HUES6 (cell line): Measurements from ENCODE around the gene ORC2.

Experiments used
- H3K27ac ChIP-seq: 2 replicates; pipeline ENCODE4 v1.7.0; 2013; ENCODE audit warnings: low read depth, mild to moderate bottlenecking, low read length, inconsistent platforms
- H3K27me3 ChIP-seq: 2 replicates; pipeline ENCODE4 v1.6.1; 2013; ENCODE audit warnings: low read length; ENCODE audit not compliant: control insufficient read depth, insufficient read depth
- H3K36me3 ChIP-seq: 2 replicates; pipeline ENCODE4 v1.6.1; 2013; ENCODE audit warnings: low read length; ENCODE audit not compliant: control insufficient read depth, insufficient read depth
- H3K4me1 ChIP-seq: 2 replicates; pipeline ENCODE4 v1.6.1; 2013; ENCODE audit warnings: low read length; ENCODE audit not compliant: control insufficient read depth, insufficient read depth
- H3K4me3 ChIP-seq: 2 replicates; pipeline ENCODE4 v1.5.1; 2013; ENCODE audit warnings: low read depth, low read length
- H3K9ac ChIP-seq: one replicate; pipeline ENCODE4 v1.6.1; 2013; ENCODE audit warnings: mild to moderate bottlenecking, low read length
- H3K9me3 ChIP-seq: 2 replicates; pipeline ENCODE4 v1.6.1; 2013; ENCODE audit warnings: low read depth, low read length; ENCODE audit not compliant: control insufficient read depth, insufficient read depth

Gene ORC2

DNA sequence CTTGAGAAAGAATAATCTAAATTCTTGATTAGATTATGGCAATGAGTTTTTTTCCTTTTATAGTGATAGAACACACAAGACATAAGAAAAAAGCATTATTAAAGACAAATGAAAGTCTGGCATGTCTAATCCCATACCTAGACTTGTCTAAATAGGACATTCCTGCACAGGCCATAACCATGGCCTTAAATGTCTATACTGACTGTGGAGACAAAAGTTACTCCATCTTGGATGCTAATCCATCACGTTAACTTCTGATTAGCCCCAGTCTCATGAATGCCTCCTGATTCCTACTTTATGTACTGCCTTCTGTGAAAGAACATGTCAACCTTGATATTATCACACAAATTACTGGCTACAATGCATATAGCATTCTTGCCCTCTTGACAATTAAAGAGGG, 23.6 kb downstream of the ORC2 start:
- H3K36me3 ChIP-seq = peaks cover 97% of the 10 kb centered on the region
- no peak overlapping the region for H3K27ac ChIP-seq
- no peak overlapping the region for H3K9ac ChIP-seq
- no peak overlapping the region for H3K4me3 ChIP-seq
- no peaks in the 10 kb centered on the region for H3K4me1 ChIP-seq
- no peaks in the 10 kb centered on the region for H3K9me3 ChIP-seq
- no peaks in the 10 kb centered on the region for H3K27me3 ChIP-seq

DNA sequence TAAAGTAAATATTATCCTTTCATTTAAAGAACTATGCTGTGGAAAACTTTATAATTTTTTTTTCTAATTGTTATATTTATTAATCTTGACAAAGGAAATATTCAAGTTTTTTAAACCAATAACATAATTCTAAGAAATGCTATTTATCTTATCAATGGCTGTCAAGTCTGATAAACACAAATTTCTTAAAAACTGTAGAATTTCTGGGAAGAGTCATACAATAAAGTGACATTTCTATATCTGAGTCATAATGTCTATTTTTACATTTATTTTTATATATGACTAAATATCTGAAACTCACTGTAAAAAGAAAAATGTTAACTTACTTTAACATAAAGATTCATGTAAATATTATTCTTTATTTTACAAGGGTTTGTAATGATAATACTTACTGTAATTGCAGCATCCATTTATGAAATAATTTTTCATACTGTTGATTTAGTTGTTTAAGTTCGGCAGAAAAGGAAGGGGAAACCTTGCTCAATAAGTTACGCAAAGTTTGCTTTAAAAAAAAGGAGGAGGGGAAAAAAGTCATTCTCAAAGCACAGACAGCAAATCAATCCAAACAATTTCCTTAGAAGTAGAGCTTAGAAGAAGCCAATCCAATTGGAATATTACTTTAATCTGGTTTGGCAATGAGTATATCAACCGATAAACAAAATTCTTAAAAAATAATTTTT, 32.4 kb downstream of the ORC2 start:
- Histone ChIP-seq H3K9me3 (no peaks in the 10 kb centered on the region), H3K4me3 (no peak overlapping the region), H3K27ac (no peak overlapping the region), H3K27me3 (no peaks in the 10 kb centered on the region), H3K4me1 (no peaks in the 10 kb centered on the region), H3K9ac (no peak overlapping the region), H3K36me3 (peaks cover 87% of the 10 kb centered on the region)

DNA sequence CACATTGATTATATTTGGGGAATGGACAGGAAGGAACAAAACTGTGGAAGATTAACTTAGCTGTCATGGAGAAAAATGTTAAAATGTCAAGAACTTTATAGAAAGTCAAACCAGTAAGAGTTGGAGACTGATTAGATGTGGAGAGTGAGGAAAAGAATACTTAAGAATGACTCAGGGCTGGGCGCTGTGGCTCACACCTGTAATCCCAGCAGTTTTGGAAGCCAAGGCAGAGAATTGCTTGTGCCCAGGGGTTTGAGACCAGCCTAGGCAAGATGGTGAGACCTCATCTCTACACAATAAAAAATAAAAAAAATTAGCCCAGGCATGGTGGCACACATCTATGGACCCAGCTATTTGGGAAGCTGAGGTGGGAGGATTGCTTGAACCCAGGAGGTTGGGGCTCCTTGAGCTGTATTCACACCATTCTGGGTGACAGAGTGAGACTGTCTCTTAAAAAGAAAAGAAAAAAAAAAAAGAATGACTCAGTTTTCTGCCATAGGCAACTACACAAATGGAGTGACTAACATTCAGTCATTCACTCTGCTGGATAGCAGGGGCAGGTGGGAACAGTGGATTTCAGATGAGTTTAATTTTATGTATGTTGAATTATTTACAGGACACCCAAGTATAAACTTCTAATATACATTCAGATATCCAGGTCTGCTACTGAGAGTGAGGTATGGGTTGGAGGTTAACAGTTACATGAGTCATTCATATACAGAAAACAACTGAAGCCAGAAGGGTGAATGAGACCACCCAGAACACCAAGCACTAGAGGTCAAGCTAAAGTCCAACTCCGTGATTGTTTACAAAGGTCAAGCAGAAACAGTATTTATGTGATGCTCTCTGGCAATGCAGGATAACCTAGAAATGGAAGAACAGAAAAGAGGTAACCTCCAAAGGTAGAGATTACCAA, 33.9 kb downstream of the ORC2 start:
- H3K27ac ChIP-seq = no peak overlapping the region

DNA sequence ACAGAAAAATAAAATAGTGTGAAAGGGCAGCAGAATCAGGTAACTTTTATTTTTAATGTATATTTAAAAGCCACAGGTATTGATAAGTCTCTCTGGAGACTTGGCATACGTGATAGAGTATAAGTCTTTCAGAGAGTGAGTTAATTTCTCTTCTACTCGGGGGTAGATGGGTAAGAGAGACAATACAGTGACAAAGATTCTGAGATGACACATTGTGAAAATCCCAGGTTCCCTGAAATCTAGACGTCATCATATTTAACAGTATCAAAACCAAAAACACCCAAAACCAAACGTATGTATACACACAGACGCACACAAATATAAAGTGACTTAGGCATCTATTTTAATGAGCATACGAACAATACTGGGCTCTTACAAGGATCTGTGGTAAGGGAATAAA, 41.0 kb downstream of the ORC2 start:
- H3K27me3 ChIP-seq = no peaks in the 10 kb centered on the region
- H3K4me3 ChIP-seq = no peak overlapping the region
- no peaks in the 10 kb centered on the region for H3K9me3 ChIP-seq
- no peak overlapping the region for H3K9ac ChIP-seq
- H3K36me3 ChIP-seq = peaks cover 90% of the 10 kb centered on the region
- no peaks in the 10 kb centered on the region for H3K4me1 ChIP-seq
- no peak overlapping the region for H3K27ac ChIP-seq

More for the DNA sequence above, 33.9 kb downstream of the ORC2 start:
- Histone ChIP-seq H3K9me3 (no peaks in the 10 kb centered on the region), H3K4me3 (no peak overlapping the region), H3K27me3 (no peaks in the 10 kb centered on the region), H3K4me1 (no peaks in the 10 kb centered on the region), H3K9ac (no peak overlapping the region), H3K36me3 (peaks cover 85% of the 10 kb centered on the region)

DNA sequence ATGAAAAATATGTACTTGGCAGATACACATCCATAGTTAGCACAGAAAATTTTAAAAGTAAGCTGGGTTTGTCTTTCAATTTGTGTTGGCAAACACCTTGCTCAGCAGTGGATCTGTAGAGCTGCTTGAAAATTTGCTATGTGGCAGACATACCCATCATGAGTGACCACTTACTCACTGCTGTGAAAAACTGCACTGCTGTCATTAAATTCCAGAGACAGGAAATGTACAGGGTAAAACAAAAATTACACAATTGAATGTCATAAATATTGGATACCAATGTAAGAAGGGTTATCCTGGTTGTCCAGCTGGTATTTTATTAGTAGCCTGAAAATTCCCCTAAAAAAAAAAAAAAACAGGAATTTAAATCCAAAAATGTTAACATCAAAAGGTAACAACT, 49.8 kb downstream of the ORC2 start:
- Histone ChIP-seq H3K9me3 (no peaks in the 10 kb centered on the region), H3K27ac (no peak overlapping the region), H3K9ac (no peak overlapping the region), H3K36me3 (peaks cover 87% of the 10 kb centered on the region), H3K4me1 (no peaks in the 10 kb centered on the region), H3K27me3 (no peaks in the 10 kb centered on the region), H3K4me3 (no peak overlapping the region)

DNA sequence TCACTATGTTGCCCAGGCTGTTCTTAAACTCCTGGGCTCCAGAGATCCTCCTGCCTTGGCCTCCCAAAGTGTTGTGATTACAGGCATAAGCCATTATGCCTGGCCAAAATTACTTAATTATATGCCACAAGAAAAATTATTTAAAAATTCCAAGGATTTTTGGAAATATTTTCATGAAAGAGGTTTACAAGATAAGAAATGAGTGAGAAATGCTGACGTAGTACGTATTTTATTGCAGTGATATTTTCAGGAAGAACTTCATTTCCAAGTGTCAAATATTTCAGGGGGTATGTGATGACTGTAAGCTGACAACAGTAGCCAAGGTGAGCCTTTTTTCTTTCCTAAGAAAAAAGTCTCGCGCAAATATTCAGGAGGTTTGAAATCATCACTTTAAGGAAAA, 53.5 kb downstream of the ORC2 start:
- H3K4me3 ChIP-seq = no peak overlapping the region
- H3K9ac ChIP-seq = no peak overlapping the region
- no peaks in the 10 kb centered on the region for H3K9me3 ChIP-seq
- no peak overlapping the region for H3K27ac ChIP-seq
- no peaks in the 10 kb centered on the region for H3K27me3 ChIP-seq
- peaks cover 75% of the 10 kb centered on the region for H3K36me3 ChIP-seq
- H3K4me1 ChIP-seq = no peaks in the 10 kb centered on the region

DNA sequence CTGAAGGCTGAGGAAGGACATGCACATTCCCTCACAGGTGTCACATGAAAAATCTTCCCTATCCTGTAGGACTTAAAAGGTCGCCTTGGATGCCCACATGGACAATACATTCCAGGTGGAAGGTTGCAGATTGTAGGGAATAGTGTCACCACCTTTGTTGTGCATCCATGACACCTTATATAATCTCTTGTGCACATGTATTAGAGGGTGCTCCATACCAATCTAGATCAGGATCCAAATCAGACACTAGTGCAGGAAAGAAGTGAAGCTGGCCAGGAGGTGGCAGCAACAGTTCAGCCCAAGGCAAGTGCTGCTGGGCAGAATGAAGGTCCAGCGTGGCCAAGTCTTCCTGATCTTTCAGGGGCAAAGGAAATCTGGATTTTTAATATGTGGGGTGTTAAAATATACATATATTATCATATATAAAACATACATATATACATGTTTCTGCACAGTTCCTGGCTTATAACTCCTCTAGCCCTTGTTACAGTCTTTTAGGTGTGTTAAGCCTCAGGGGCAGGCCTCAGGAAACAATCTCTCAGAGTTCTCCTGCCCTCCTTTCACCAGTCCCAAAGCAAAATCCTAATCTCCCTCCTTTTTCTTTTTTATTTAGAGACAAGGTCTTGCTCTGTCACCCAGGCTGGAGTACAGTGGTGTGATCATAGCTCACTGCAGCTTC, 57.7 kb downstream of the ORC2 start:
- Histone ChIP-seq H3K4me1 (no peaks in the 10 kb centered on the region), H3K9ac (no peak overlapping the region), H3K36me3 (peaks cover 69% of the 10 kb centered on the region), H3K27ac (no peak overlapping the region), H3K9me3 (no peaks in the 10 kb centered on the region), H3K4me3 (no peak overlapping the region), H3K27me3 (no peaks in the 10 kb centered on the region)

DNA sequence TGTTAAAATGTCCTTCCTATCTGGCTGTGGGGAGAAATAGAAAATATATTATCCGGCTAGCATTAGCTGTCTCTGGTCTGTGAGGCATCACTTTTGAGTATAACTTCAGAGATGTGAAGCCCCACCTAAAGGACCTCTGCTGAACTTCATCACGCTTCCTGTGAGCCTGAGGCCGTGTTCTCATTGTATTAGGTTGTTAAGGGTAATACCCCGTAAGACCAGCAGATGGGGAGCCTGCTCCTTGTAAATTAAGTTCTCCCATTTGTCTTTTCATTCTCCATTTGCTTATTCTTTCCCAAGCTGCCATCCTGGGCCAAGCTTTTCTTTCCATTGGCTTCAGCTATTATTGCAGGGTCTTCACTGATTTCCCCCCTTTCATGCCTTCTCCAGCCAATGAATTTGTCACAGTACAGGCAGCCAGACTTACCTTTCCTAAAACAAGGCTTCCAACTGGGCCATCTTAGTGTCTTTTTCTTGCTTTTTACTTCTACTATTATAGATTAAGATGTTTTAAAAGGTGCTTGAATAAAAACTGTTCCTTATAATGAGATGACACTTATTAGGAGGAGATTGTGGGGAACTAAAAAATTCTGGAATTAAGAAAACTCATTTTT, 61.9 kb downstream of the ORC2 start:
- Histone ChIP-seq H3K4me3 (no peak overlapping the region), H3K36me3 (peaks cover 80% of the 10 kb centered on the region), H3K27me3 (no peaks in the 10 kb centered on the region), H3K9ac (no peak overlapping the region), H3K9me3 (no peaks in the 10 kb centered on the region), H3K27ac (no peak overlapping the region), H3K4me1 (no peaks in the 10 kb centered on the region)

DNA sequence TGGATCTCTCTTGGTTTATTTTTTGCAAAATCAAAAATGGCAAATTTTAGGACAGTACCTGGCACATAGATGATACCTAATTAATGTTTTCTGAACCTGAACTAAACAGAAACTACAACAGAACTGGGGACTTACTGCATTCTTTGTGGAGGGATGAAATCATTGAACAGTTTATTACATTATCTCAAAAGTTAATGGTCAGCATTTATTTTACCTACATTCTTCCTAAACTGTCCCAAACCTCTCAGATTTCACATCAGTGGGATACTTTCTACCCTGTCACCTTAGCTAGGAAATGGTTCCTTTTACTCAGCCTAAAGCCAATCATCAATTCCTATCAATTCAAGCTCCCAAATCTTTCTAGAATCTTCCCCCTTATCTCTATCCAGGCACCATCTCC, 64.0 kb downstream of the ORC2 start:
- Histone ChIP-seq H3K4me3 (no peak overlapping the region), H3K9me3 (no peaks in the 10 kb centered on the region), H3K27me3 (no peaks in the 10 kb centered on the region), H3K4me1 (no peaks in the 10 kb centered on the region), H3K9ac (no peak overlapping the region), H3K36me3 (peaks cover 88% of the 10 kb centered on the region), H3K27ac (no peak overlapping the region)

DNA sequence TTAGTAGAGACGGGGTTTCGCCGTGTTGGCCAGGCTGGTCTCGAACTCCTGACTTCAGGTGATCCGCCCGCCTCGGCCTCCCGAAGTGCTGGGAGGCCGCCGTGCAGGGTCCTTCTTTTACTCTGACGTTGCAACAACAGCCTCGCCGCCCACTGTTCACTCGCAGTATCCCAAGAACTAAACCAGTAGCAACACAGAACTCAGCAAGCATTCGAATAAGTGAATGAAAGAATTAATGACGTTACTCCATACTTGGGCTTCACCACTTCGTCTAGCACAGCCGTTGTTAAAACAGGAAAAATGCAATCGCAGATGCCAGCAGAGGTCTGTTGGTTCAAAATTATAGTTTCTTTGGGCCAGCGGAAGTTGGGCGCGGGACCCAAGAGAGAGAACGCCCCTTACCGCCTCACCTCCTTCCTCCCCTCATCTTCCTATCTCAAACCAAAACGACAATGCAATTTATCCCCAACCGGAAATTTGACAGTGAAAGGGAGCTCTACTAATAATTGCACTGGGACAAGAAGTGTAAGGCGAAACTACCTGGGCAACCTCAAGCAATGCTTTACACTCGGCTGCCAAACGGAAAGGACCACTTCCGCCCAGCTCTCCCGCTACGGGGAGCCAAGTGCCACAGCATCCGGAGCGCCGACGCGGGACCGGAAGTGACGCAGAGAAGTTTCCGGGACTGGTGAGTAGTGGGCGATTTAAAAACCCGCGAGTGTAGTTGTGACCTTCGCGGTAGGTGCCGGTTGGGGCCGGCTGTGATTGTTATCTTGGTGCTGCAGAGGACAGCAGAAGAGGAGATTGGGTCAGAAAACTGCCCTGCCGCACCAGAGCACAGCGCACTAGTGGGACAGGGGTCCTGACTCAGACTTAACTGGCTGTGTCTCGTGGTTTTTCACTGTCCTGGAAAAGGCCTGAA, 74.5 kb downstream of the ORC2 start, which contains the start of the genes NIF3L1 and PPIL3:
NIF3L1 (plus strand) TSS at position 668 of the 922 bp plus-strand sequence. CDS start 2,573 bp downstream, outside the sequence.
PPIL3 (minus strand) TSS at position 374 of the 922 bp plus-strand sequence. CDS start 1,462 bp downstream, outside the sequence.
- peak within 1 kb of the TSS; percentile 87 for H3K27ac ChIP-seq
- no peaks in the 10 kb centered on the region for H3K27me3 ChIP-seq
- peaks cover 33% of the 10 kb centered on the region for H3K36me3 ChIP-seq
- peak within 1 kb of the TSS; percentile 93 for H3K4me3 ChIP-seq
- H3K9ac ChIP-seq = peak within 1 kb of the TSS; percentile 96
- no peaks in the 10 kb centered on the region for H3K9me3 ChIP-seq
- peaks cover 5% of the 10 kb centered on the region for H3K4me1 ChIP-seq
